Measurements from ENCODE around the gene LDLRAP1. TPM values are rescaled to one million over a fixed set of nuclear protein-coding genes. Genes with fewer than 3 reads are reported as not detected.

LDLRAP1 gene
- total RNA-seq, 1 experiment from 2014 or later, result 16.3 TPM

- H3K27me3 Mint-ChIP-seq (ENCODE audit: low read depth), result no peaks in the 10 kb centered on the region
- DNase-seq (ENCODE audit: low spot score) (no peak), ATAC-seq (no peak)
- TF ChIP-seq ARID4B (CRISPR knock-in tag; IDR thresholded peaks at IDR 0.05; ENCODE audit: borderline replicate concordance) (no peak), ZNF416 (CRISPR knock-in tag; IDR thresholded peaks at IDR 0.05) (no peak), SOX15 (CRISPR knock-in tag; IDR thresholded peaks at IDR 0.05) (no peak), ZNF423 (CRISPR knock-in tag; IDR thresholded peaks at IDR 0.05) (no peak), IRF1 (CRISPR knock-in tag; IDR thresholded peaks at IDR 0.05) (no peak), USF1 (CRISPR knock-in tag; IDR thresholded peaks at IDR 0.05) (no peak), NFATC4 (CRISPR knock-in tag; IDR thresholded peaks at IDR 0.05) (no peak), IRF2 (CRISPR knock-in tag; IDR thresholded peaks at IDR 0.05; ENCODE audit: borderline replicate concordance, low read depth) (no peak), HMGXB4 (CRISPR knock-in tag; IDR thresholded peaks at IDR 0.05) (no peak), NFYB (CRISPR knock-in tag; conservative IDR thresholded peaks at IDR 0.05; ENCODE audit: low read depth) (no peak), ZNF317 (CRISPR knock-in tag; IDR thresholded peaks at IDR 0.05; ENCODE audit: borderline replicate concordance, low read depth) (no peak), JAZF1 (CRISPR knock-in tag; IDR thresholded peaks at IDR 0.05) (no peak), OVOL2 (CRISPR knock-in tag; IDR thresholded peaks at IDR 0.05; ENCODE audit: borderline replicate concordance) (no peak), ERG (CRISPR knock-in tag; IDR thresholded peaks at IDR 0.05) (no peak)
- TF ChIP-seq, protein P1, sequence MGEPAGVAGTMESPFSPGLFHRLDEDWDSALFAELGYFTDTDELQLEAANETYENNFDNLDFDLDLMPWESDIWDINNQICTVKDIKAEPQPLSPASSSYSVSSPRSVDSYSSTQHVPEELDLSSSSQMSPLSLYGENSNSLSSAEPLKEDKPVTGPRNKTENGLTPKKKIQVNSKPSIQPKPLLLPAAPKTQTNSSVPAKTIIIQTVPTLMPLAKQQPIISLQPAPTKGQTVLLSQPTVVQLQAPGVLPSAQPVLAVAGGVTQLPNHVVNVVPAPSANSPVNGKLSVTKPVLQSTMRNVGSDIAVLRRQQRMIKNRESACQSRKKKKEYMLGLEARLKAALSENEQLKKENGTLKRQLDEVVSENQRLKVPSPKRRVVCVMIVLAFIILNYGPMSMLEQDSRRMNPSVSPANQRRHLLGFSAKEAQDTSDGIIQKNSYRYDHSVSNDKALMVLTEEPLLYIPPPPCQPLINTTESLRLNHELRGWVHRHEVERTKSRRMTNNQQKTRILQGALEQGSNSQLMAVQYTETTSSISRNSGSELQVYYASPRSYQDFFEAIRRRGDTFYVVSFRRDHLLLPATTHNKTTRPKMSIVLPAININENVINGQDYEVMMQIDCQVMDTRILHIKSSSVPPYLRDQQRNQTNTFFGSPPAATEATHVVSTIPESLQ (CRISPR knock-in tag; IDR thresholded peaks at IDR 0.05), result no peak
- TF ChIP-seq, protein P2, sequence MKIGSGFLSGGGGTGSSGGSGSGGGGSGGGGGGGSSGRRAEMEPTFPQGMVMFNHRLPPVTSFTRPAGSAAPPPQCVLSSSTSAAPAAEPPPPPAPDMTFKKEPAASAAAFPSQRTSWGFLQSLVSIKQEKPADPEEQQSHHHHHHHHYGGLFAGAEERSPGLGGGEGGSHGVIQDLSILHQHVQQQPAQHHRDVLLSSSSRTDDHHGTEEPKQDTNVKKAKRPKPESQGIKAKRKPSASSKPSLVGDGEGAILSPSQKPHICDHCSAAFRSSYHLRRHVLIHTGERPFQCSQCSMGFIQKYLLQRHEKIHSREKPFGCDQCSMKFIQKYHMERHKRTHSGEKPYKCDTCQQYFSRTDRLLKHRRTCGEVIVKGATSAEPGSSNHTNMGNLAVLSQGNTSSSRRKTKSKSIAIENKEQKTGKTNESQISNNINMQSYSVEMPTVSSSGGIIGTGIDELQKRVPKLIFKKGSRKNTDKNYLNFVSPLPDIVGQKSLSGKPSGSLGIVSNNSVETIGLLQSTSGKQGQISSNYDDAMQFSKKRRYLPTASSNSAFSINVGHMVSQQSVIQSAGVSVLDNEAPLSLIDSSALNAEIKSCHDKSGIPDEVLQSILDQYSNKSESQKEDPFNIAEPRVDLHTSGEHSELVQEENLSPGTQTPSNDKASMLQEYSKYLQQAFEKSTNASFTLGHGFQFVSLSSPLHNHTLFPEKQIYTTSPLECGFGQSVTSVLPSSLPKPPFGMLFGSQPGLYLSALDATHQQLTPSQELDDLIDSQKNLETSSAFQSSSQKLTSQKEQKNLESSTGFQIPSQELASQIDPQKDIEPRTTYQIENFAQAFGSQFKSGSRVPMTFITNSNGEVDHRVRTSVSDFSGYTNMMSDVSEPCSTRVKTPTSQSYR (CRISPR knock-in tag; IDR thresholded peaks at IDR 0.05), result no peak
- H3K9me3 Mint-ChIP-seq, result no peaks in the 10 kb centered on the region
- H3K4me1 Mint-ChIP-seq, result peaks cover 48% of the 10 kb centered on the region
- no peak overlapping the region for H3K4me3 Mint-ChIP-seq
- peak overlapping the region; percentile 45 for H3K27ac Mint-ChIP-seq
- H3K36me3 Mint-ChIP-seq, result 0 out of 2 replicates have a peak, but pooled peaks cover 5% of the 10 kb centered on the region
- ChIA-PET CTCF (interaction anchor here (0.6 to 2.3 kb wide), 6 partner anchors 16 to 253 kb away, joined by 3 to 9 read pairs (median 4); no protein-coding TSS in a partner anchor), POLR2A (interaction anchor here (0.6 to 0.8 kb wide), 3 partner anchors 7 to 488 kb away, joined by 3 read pairs; partner anchors contain the start of gene SYF2)
Observed at GRCh38 chr1:25564777-25565574, 21.6 kb downstream of the LDLRAP1 start.

Measured in WTC11 (cell line).